HG03378 (cell line): ENCODE measurements around the gene ITGB5.

Experiments used
- ATAC-seq: cut with Tn5 transposase; IDR thresholded peaks from one replicate; pipeline ENCODE4 v1.9.1; 2021; ENCODE audit warnings: mild to moderate bottlenecking, moderate library complexity; ENCODE audit not compliant: unreplicated experiment

The ITGB5 gene

DNA sequence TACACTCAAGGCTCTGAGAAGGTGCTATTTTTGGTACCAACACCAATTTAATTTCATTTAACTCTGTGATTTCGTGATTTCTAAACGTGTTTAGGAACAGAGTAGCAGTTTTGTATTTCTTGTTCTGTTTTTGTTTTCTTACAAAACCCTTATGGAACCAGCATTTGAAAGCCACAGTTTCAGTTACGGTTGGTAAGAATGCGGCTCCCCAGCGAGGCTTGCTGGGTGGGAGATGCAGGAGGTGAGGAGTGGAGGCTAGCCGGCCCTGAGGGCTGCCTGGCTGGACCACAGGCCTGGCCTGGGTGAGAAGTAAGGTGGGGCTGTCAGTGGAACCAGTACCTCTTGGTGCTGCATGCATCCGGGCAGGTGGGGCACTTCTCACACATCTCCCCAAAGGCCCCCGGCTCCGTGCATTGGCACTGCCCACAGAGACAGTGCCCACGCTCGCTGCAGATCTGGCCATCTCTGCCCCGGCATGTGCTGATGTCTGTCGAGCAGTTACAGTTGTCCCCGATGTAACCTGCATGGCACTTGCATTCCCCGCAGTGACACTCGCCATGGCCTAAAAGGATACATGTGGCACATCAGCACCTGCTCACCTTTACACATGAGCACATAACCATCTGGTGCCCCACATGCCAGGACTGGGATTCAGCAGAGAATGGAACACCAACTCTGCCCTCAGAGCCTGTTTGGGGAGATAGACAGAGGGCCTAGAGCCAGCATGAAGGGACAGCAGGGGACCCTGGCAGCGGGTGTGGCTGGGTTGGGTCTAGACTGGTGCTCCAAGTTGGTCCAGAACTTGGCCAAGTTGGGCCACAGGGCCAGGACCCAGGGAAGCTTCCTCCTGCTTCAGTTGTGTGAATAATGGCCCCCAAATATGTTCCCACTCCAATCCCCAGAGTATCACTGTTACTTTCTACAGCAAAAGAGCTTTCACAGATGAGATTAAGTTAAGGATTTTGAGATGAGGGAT, 113.5 kb downstream of the ITGB5 start:
- ATAC-seq: no peak

DNA sequence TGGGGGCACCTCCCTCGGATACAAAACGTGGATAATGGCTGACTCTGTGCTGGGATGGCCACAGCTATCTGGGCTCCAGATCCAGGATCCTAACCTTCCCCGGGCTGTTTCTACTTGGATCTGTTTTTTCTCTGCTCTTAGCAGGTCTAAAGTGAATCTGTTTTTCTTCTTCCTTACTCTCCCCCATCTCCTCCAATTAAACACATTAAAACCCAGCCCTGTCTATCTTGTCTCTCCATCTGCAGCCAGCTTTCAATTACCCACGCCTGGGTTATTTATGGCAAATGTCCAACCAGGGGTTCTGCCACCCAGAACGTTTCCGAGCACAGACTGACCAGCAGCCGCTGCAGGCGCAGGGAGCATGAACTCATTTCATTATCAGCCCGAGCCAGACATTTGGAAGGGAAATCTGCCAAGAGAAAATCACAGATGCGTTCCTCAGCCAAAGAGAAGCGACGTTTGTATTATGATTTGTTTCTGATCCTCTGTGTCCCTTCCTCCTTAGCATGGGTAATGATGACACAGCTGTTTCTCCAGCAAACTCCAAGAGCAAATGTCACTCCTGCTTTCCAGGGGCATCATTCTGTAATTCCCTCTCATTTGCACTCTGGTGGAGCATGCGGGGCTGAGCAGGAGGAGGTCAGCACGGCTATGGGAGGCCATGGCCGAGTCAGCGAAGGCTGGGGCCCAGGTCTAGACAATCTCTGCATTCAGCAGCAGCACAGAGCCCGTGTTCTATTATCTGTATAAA, 114.9 kb downstream of the ITGB5 start:
- ATAC-seq: no peak

DNA sequence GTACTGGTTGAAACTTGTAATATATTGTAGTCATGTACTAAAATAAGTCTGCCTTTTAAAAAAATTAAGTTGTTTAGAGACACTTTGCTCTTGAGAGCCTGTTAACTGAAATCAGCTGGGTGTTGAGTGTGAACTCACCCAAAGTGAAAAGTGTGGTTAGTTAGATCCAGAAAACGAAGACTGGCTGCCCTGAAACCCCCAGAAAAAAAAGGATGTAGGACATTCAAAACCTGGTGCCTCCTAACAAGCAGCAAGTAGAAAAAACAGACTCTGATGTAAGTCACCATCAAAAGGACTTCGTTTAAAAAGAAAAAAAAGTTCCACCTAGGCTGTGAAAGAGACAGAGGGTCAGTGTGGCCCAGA, 116.1 kb downstream of the ITGB5 start:
- no peak for ATAC-seq

DNA sequence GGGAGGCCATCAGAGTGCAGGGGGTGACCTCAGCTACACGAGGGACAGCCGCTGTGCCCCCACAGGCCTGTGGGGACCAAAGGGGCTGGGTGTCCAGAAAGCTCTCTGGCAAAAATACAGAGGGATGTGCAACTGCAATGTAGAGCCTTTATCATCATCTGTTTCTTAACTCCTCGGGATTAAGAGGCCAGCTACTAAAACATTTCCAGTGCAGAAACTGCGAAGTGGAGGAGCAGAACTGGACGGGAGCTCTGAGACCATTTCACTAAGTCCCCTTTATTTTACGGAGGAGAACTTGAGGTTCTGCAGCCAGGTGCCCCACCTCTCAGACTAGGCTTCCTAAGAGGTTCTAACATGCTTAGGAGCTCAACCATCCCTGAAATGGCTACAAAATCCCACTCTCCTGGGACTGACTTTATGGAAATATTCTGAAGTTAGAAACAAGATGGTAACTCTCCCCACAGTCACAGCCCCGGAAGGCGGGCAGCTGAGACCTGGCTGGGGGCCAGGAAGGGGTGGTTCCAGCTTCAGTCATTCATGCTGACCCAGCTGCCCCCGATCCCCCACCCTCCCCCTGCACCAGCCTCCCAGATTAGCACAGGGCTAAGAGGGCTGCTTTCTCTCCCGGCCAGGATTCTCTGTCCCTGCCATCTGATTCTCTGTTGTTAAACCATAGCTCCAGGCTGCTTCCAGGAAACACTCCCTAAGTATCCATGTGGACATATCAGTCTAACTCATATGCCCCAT, 116.7 kb downstream of the ITGB5 start:
- no peak for ATAC-seq

DNA sequence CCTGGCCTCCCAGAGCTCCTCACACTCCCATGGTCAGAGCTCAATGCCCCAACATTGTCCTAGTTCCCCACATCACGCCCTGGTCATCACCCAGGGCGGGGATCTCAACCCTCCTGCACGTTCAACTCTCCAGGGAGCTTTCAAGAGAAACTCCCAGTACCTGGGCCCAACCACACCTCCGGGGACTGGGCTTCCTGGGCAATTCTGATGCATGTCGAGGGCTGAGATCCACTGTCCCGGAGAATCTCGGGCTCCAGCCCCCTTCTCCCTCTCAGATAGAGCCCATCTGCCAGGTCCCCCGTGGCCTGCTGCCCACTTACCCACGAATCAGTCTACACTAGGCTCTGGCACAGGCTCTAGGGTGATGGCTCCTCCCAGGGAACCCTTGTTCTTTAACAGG, 117.7 kb downstream of the ITGB5 start:
- no peak for ATAC-seq

DNA sequence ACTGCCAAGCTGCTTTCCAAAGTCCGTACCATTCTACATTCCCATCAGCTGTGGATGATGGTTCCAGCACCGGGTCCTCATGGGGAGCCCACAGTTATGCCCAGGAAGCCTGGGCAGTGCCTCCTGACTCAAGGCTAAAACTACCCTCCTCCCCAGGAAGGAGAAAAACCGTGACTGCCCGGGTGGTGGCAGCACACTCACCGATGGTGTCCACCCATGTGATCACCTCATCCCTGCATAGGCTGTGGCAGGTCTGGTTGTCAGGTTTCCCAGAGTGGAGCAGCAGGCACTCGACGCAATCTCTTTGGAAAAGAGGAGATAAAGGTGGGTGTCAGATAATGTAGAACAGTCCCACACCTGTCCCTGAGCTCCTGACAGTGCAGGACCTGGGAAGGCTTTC, 118.4 kb downstream of the ITGB5 start:
- no peak for ATAC-seq

DNA sequence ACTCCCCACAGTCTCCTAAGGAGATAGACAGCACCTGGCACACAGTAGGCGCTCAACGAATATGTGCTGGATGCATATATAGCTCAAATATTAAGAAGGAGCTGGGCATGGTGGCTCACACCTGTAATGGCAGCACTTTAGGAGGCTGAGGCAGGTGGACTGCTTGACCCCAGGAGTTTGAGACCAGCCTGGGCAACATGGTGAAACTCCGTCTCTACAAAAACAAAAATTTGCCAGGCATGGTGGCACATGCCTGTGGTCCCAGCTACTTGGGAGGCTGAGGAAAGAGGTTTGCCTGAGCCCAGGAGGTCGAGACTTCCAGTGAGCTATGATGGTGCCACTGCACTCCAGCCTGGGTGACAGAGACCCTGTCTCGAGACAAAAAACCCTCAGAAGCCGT, 119.5 kb downstream of the ITGB5 start:
- ATAC-seq: no peak

DNA sequence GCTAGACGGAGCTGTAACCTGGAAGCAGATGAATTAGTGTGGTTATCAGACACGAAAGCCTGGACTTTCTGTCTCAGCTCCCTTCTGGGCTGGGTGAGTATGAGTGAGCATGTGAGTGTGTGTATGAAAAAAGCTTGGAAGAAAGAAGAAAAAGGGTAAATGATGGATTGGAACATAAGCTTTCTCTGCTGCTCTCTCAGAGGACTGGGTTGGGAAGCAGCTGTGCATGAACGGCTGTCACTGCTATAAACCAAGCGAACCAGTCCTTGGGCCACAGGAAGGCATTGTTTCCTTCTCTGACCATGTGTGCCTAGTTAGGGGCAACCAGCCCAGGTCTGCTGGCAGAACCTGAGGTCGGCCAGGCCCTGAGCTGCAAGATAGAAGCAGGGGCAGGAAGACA, 119.9 kb downstream of the ITGB5 start:
- ATAC-seq: no peak

DNA sequence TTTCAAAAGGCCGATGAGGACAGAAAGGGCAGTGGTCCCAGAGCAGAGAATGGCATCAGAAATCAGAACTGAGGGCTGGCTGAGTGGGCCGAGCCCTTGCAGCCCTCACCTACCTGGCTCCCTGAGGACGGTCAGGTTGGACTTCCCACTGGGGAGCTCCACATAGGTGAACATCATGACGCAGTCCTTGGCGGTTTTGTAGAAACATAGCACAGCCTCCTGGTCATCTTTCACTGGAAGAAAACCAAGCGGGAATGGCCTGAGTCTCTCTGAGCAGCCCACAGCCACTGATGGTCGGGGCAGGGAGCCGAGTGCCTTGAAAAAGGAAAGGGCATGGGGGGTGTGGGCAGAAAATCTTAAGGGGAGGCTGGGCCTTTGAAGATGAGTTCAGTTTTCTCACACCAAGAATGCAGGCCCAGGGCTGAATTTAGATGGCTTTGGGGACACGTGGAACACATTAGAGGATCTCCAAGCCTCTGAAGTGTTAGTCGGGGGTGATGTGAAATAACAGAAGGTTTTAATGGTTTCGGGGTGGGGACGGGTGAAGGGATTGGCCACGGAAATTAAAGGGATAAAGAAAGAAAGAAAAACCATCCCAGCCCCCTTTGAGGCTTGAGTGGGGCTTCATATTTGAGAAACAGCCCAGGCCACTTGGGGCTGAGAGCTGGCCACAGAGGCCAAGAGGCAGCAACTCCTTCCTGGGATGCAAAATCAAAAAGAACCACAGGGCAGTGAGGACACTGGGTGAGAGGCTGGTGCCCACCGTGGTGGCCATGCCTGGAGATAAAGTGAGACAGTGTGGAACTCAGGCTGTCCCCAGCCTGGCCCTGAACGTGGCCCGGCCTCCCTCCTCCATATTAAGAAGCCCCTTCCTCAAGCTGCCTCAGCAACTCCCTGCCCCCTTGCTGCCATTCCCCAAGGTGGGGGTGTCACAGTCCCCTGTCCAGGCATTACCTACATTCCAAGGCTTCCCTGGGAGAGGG, 120.8 kb downstream of the ITGB5 start:
- ATAC-seq: no peak

DNA sequence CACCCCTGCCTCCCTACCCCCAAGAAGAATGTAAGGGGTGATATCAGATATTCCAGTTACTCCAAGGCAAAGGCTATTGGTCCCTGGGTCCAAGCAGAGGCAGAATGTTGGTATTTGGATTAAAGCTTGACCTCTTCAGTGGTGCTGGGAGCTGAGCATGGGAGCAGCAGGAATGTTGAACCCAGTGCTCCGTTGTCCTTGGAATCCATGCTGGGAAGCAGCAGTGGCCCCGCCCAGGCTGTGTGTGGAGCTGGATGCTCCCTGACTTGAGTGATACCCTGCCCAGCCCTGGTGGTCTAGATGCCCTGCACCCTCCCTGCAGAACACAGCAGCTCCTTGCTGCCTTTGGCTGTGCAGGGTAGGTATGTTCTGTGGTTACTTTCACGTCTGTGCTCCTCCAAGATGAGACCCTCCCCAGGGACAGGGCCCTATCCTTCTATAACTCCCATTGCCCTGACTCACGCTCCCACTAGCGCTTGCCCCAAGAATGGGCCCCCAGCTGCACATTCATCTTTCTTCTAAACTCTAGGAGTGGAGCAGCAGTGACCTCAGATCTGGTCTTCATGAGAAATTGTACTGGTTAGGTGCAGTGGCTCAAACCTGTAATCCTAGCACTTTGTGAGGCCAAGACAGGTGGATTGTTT, 121.8 kb downstream of the ITGB5 start:
- ATAC-seq: no peak

DNA sequence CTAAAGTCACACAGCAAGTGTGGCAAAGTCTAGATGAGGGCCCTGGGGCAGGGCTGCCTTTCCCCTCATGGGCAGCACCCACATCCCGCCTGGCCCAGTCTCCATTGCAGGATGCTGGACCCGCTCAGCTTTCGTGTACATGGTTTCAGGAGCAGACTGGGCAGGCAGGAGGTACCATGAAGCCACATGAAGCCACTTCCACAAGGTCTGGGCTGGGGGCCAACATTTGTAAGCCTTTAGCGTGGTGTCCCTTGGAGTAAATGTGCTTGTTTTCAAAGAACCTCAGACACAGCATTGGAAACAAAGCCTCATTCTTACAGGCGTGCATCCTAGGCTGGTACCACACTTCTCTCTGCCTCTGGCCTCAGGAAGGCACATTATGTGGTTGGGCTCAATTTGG, 122.4 kb downstream of the ITGB5 start:
- no peak for ATAC-seq

DNA sequence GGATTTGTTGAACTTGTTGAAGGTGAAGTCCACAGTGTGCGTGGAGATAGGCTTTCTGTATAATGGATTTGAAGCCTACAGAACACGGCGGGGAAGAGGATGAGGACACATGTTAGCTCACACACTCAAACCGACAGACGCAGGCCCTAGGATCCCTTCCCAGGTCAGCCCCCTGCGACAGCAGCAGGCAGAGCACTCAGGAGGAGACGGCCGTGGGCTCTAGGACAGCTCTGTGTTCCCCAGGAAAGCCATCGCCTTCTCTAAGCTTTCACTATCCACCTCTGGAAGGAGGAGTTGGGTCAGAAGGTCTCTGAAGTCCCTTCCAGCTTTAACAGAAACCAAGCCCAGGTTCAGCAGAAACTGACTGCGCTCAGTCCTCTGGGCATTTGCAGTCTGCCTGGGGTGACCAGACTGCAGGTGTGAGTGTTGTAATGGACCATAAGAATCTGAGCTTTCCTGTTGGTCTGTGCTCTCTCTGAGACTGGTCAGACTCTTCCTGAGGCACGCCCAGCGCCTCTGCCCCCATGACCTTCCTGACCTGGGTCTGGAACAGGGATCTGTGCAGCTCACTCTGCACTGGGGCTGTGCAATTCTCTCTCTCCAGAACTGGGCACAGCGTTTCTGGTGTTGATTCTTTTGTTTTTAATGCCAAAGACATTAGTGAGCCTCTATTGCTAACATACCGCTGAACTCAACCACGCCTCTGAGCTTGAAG, 123.4 kb downstream of the ITGB5 start:
- ATAC-seq: no peak

DNA sequence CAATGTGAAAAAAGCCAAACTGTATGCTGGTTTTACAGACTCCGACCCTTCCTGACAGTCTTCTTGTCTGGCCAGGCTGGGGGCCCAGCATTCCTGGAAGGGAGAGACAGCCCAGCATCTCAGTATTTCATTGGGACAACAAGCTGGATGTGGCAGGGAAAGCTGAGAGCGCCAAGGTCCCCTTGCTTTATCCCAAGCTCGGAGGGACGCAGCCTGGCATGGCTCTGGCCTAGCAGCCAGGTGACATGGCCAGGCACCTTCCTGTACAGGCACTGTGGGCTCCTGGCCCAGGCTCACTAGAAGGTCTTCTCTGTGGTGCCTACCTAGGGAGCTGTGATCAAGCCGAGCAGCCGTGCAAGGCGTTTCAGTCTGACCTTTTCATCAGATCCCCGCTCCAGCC, 124.0 kb downstream of the ITGB5 start:
- ATAC-seq: no peak

DNA sequence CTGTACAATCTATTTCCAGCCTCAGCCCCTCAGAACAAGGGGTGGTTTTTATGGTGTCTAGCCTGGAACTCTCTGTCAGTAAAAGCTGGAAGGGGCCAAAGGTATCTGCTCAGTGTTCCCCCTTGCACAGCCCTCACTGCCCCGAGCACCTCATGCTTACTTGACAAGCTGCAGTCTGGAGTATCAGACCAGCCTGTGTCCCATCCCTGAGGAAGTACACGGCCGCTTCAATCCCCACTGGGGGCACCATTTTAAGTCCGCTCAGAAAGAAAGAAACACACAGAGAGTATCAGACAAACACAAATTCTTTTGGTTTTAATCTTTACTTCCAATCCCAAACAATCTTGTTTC, 124.5 kb downstream of the ITGB5 start:
- no peak for ATAC-seq

DNA sequence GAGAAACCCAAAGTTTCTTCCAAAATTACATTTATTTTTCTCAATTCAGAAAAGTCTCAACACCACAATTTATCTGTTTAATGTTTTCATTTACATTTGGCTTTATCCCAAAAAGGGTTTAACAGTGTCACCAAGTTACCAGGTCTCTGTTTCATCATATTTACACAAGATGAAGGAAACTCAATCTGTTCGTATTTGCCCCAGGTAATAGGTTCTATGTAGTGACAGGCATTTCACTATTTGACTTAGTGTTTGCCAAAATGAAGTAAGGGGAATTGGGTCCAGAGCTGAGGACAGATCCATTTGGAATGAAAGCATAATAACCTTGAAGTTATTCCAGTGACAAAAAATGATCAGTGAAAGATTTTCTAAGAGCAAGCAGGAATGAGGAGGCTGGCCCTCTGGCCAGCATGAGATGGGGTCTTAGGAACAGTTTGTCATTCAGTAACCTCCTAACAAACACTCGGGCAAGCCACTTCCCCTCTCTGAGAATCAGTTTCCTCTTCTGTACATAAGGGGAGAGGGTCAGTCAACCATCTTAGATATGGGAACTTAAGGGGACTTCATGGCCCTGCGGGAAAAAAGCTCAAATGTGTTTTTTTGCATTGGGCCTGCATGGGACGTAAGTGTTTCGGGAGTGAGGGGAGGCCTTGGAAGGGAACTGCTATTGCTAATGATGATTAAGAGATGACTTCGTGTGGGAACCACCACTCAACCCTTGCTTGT, 125.1 kb downstream of the ITGB5 start:
- ATAC-seq: no peak

DNA sequence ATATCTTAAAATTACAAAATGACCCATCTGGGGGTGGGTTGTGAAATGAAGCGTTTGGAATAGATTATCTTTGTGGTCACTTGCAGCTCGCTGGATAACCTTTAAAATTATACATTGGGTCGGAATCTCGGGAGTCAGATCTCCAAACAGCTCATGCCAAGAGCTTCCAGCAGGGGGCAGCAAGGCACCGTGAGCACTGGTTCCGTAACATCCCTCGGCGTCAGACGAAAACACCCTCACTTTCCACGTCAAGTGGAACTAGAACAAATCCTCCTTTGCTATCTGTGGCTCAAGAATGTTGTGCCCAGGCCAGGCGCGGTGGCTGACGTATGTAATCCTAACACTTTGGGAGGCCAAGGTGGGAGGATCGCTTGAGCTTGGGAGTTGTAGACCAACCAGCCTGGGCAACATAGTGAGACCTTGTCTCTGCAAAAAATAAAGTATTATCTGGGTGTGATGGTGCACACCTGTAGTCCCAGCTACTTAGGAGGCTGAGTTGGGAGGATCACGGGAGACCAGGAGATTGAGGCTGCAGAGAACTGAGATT, 125.8 kb downstream of the ITGB5 start:
- ATAC-seq: no peak

DNA sequence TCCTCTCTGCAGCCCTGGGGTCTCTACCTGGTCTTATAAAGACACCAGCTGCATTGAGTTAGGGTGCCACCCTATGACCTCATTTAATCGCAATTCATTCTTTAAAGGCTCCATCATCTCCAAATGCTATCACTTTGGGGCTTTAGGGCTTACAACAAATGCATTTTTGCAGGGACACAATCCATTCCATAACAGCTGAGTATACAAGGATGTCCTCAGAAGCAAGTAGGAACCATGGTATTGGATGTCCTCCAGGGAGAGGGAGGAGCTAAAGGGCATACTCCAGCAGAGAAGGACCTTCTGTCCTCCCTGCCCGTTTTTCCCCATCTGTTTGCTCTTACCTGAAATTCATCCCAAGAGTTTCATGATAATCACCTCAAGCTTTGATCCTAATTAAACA, 126.6 kb downstream of the ITGB5 start:
- no peak for ATAC-seq

DNA sequence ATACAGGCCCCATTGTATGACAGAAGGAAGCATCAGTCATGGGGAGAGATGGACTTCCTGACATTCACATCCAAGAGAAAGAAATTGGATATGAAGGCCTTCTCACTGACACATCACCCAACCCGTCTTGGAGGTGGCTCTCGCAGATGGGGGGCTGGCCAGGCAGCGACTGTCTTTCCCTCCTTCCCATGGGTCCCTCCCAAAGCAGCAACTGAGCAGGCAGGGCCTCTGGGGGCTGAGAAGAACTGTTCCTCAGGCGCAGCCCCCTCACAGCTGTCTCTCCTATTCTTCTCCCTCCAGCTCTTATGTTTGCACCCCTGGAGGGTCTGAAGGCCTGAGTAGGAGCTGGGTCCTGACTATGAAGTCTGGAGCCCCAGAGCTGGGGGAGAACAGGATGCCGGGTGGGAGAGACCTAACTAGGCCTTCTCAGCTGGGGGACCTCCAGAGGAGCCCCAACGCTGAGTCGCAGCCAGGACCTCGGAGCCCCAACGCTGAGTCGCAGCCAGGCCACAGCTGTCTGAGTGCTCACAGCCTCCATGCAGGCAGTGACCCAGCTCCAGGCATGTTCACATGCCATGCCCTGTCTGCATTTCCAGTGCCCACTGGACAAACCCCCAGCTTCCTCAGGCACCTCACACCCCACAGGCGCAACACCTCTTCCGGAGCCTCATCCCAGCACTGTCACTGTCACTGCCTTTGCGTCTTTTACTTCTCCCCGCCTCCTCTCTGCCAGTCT, 127.3 kb downstream of the ITGB5 start:
- ATAC-seq: no peak
